ENCODE results near the gene MRGPRF. TPM values are rescaled to one million over a fixed set of nuclear protein-coding genes. Genes with fewer than 3 reads are reported as not detected.

MRGPRF gene
- polyA plus RNA-seq, 1 of the 3 experiments (the other 2 are of a cell fraction), result 0.18 TPM

GRCh38 chr11:69049490-69049867 is 36.4 kb upstream of the MRGPRF start:
- H3K4me1 ChIP-seq (ENCODE audit: control insufficient read depth in 1 of 2, insufficient read depth in 2 of 2, low read depth in 1 of 2, low read length in 1 of 2), result peaks cover 4 to 16% of the 10 kb centered on the region in 2 experiments; a peak in 2 of 4 replicates
- CTCF ChIA-PET, result interaction anchor here (1.2 to 1.8 kb wide), 3 partner anchors 40 to 621 kb away, joined by 3 to 8 read pairs (median 4); no protein-coding TSS in a partner anchor

More at GRCh38 chr11:69049490-69049867, 36.4 kb upstream of the MRGPRF start:
- H3K79me2 ChIP-seq (ENCODE audit: insufficient read depth), result peaks cover 28% of the 10 kb centered on the region; the same call in 1 of the 2 replicates
- DNase-seq, result peak; percentile 48
- peak overlapping the region; percentile 93 to 95 for H3K4me3 ChIP-seq (ENCODE audit: low read depth in 2 of 2, low read length in 1 of 2)
- 0 out of 2 replicates have a peak, but pooled peaks cover 2% of the 10 kb centered on the region for H4K20me1 ChIP-seq (ENCODE audit: insufficient read depth)
- H3K27me3 ChIP-seq (ENCODE audit: insufficient read depth), result no peaks in the 10 kb centered on the region
- POLR2A ChIA-PET, result interaction anchor here (0.9 kb wide), 1 partner anchor 168 kb away, joined by 3 read pairs; no protein-coding TSS in a partner anchor
- H3K36me3 ChIP-seq (replicated peaks in 1 of 2; ENCODE audit: control insufficient read depth in 1 of 2, insufficient read depth in 2 of 2, low read length in 1 of 2), result peaks cover 0 to 8% of the 10 kb centered on the region in 2 experiments
- H2AFZ ChIP-seq (ENCODE audit: low read depth), result peak overlapping the region; percentile 90
- H3K9me3 ChIP-seq, result no peaks in the 10 kb centered on the region
- H3K9ac ChIP-seq, result peak overlapping the region; percentile 93
- 40% methylated on average over 14 of the region's 15 CpGs for WGBS (ENCODE audit: low lambda C conversion rate)
- no peak for TF ChIP-seq MAX (IDR thresholded peaks at IDR 0.05; ENCODE audit: low read depth)
- TF ChIP-seq JUND (IDR thresholded peaks at IDR 0.05), result no peak
- no peak for TF ChIP-seq NFIC (IDR thresholded peaks at IDR 0.05; ENCODE audit: borderline replicate concordance)
- no peak for TF ChIP-seq NRF1 (IDR thresholded peaks at IDR 0.05; ENCODE audit: low read depth, low read length)
- TF ChIP-seq ZBTB33 (IDR thresholded peaks at IDR 0.05; ENCODE audit: borderline replicate concordance, low read depth), result no peak
- no peak for TF ChIP-seq TAF1 (IDR thresholded peaks at IDR 0.05; ENCODE audit: borderline replicate concordance, low read depth, low read length)
- no peak for TF ChIP-seq POLR2AphosphoS5 (IDR thresholded peaks at IDR 0.05; ENCODE audit: low read depth, low read length)
- no peak for TF ChIP-seq CHD2 (IDR thresholded peaks at IDR 0.05; ENCODE audit: low read length, partially characterized antibody)
- no peak for TF ChIP-seq TCF12 (IDR thresholded peaks at IDR 0.05)
- TF ChIP-seq TEAD4 (IDR thresholded peaks at IDR 0.05; ENCODE audit: borderline replicate concordance, insufficient read depth), result no peak
- no peak for TF ChIP-seq SMC3 (IDR thresholded peaks at IDR 0.05; ENCODE audit: low read depth, low read length)
- no peak for TF ChIP-seq RAD21 (IDR thresholded peaks at IDR 0.05; ENCODE audit: low read length)
- TF ChIP-seq IRF3 (IDR thresholded peaks at IDR 0.05; ENCODE audit: low read depth, low read length), result no peak
- no peak for TF ChIP-seq RXRA (IDR thresholded peaks at IDR 0.05; ENCODE audit: borderline replicate concordance, low read depth)
- no peak for TF ChIP-seq PBX3 (IDR thresholded peaks at IDR 0.05)
- no peak for TF ChIP-seq MXI1 (IDR thresholded peaks at IDR 0.05; ENCODE audit: low read depth, low read length)
- no peak for TF ChIP-seq MEF2A (IDR thresholded peaks at IDR 0.05; ENCODE audit: borderline replicate concordance, low read depth)
- H3K4me2 ChIP-seq, result peak overlapping the region; percentile 94
- no peaks in the 10 kb centered on the region for H3F3A ChIP-seq (replicated peaks; ENCODE audit: insufficient read depth)
- H3K27ac ChIP-seq (ENCODE audit: low read depth in 2 of 2, low read length in 1 of 2), result peak overlapping the region in 1 of 2 experiments; percentile 76; a peak in 1 of 4 replicates
- H3K9me2 ChIP-seq, result no peaks in the 10 kb centered on the region

Measured in SK-N-SH (cell line).